GM12874 (cell line): ENCODE measurements around the gene DCTD.

ENCODE experiments used
- TF ChIP-seq, protein P1 (sequence below): IDR thresholded peaks from 2 replicates; pipeline ENCODE4 v1.5.1; 2011; ENCODE audit warnings: low read depth, mild to moderate bottlenecking, control low read depth, low read length, moderate library complexity; ENCODE audit not compliant: insufficient read depth

The DCTD gene

DNA sequence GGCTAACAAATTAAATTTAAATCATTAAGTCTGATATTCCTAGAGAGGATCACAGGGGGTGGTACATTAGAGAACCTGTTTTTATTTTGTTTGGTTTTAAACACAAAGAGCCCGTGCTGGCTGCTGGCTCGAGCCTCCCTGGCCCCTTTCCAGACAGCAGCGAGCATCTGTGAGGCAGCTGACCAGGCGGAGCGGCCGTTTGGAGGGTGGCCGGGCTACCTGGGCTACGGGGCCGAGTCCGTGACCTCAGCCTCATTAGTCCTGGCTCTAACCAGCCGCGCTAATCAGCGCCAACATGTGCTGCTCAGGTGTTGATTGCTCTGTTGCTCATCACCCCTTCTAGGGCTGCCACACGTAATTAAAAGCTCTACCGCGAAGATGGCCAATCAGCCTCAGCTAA, 35.3 kb downstream of the DCTD start:
- TF ChIP-seq, protein P1, sequence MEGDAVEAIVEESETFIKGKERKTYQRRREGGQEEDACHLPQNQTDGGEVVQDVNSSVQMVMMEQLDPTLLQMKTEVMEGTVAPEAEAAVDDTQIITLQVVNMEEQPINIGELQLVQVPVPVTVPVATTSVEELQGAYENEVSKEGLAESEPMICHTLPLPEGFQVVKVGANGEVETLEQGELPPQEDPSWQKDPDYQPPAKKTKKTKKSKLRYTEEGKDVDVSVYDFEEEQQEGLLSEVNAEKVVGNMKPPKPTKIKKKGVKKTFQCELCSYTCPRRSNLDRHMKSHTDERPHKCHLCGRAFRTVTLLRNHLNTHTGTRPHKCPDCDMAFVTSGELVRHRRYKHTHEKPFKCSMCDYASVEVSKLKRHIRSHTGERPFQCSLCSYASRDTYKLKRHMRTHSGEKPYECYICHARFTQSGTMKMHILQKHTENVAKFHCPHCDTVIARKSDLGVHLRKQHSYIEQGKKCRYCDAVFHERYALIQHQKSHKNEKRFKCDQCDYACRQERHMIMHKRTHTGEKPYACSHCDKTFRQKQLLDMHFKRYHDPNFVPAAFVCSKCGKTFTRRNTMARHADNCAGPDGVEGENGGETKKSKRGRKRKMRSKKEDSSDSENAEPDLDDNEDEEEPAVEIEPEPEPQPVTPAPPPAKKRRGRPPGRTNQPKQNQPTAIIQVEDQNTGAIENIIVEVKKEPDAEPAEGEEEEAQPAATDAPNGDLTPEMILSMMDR = no peak

DNA sequence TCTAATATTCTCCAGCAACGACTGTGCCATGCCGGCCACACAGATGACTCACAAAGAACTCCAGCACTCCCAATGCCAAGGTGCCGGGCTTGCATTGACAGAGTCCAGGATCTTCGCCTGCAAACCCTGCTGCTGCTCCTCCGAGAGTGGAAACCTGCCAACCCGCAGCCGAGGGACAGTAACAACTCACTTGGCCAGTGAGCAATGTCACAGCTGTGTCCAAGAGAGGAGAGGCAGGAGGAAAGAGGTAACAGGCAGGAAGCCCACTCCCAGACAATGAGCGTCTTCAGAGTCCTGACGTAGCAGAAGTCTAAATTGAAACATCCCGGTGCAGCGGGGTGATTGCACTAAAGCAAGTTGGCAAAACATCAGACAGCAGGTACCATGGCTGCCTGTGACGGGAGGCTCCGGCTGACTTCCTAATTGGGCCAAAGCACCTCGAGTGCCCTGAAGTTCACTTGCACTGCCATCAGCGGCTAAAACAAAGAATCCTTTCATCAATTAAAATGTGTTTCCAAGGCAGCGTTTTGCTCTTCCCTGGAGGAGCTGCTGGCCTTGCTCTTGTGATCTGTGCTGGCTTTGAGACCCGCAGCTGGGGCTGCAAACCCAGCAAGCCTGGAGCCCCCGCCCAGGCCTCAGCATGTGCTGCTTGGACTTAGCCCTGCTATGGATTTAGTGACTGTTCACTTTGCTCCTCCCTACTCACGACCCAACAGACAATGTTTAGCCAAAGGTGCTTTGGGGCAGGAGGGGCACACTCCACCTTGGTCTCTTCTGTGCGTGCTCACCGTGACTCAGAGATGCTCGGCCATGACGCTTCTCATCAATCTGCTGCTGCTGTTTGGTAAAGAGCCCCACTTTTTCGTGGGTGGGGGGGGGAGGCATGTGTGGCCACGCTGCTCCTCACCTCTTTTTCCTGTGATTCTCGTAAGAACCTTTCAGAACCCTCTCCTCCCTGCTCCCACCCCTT, 36.5 kb downstream of the DCTD start:
- TF ChIP-seq, protein P1 = no peak

DNA sequence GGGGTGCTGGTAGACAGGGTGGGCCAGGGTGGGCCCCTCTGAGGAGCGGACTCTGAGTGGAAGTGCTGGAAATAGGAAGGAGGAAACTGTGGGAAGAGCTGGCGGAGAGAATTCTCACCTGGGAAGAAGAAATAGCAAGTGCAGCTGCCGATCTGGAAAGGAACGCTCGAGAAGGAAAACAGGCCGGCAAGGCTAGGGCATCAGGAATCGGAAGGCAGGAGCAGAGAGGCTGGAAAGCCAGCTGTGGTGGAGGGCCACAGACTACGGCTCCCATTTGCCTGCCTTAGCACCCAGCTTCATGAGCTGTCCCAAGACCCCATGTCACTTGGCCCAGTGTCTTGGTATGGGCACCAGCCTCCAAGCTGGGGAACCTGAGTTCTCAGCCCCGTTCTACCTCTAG, 37.3 kb downstream of the DCTD start:
- TF ChIP-seq, protein P1 = no peak

DNA sequence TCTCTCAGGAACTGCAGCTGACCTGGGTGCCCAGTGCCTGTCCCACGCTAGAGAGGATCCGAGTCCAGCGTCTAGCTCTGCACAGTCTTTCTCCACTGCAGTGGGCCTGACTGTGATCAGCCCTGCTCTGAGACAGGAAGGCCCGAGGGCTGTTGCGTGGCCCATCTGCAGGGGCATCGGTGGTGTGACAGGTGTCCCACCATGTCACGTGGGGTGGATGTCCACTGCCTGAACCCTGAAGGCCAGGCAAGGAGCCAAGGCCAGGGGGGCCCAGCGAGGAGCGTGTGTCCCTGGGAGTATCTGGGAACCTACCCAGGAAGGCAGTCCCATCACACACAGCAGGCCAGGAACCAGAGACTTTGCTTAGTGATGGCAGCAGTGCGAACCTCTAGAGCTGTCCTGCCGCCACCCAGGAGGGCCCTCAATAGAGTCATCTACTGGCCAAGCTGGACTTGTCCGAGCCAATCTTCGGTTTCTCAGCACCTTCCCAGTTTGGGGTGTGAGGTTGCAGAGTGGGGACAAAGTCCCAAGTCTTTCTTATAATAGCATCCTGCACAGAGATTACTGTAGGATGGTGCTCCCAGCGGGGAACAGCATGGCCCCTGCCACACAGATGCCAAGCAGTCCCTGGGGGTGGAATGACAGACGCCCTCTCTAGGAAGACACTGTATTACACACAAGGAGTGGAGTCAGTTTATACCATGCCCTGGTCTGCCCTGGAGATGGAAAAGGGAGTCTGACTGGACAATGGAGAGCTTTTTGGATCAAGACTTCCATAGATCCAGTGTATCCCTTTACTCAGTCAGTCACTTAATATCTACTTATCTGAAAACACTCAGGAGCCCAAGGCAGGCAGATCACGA, 38.3 kb downstream of the DCTD start:
- TF ChIP-seq, protein P1 = no peak

DNA sequence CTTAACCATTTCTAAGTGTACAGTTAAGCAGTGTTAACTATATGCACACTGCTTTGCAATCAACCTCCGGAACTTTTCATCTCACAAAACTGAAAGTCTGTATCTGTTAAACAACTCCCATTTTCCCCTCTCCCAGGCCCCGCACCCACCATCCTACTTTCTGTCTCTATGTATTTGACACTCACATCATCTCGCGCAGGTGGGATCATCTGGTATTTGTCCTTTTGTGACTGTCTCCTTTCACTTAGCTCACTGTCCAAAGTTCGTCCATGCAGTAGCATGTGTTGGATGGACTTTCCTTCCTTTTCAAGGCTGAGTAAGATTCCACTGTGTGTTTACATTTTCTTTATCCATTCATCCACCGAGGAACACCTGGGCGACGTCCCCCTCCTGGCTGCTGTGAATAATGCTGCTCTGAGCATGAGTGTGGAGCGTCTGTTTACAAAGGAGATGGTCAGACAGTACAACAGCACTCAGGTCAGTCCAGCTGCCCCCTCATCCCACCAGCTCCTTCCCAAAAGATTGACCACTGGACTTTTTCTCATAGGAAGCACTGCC, 39.8 kb downstream of the DCTD start:
- TF ChIP-seq, protein P1 = no peak

DNA sequence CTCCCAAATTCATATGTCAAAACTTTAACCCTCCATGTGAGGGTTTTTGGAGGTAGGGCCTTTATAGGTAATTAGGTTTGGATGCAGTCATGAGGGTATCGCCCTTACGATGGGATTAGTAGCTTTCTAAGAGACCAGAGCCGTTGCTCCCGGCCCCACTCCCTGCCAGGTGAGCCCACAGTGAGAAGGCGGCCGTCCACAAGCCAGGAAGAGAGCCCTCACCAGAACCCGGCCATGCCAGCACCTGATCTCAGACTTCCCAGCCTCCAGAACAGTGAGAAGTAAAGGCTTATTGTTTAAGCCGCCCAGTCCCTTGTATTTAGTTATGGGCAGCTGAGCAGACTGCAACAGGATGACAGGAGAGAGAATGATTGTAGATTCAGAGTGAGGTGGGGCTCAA, 40.8 kb downstream of the DCTD start:
- TF ChIP-seq, protein P1 = no peak
